Breast epithelium (tissue), 4 donors: ENCODE data around the gene TEN1. TPM values are rescaled to one million over a fixed set of nuclear protein-coding genes. Genes with fewer than 3 reads are reported as not detected.

Experiments used
- DNase-seq, 2 donors: peaks; one replicate each; pipeline ENCODE4 v3.0.0-alpha.2; 2019; ENCODE audit warnings: low spot score in 2 of 2
- H3K27ac ChIP-seq, 2 donors: fragments of 200-600 bp; sonication (generic) in 1 of 2; one replicate each; pipeline ENCODE4 v1.5.1; 2016 to 2019; ENCODE audit warnings: mild to moderate bottlenecking in 1 of 2
- H3K27me3 ChIP-seq, 2 donors: fragments of 200-600 bp; sonication (generic) in 1 of 2; one replicate each; pipeline versions ENCODE4 v1.5.1 to v1.6.0; 2017 to 2019; ENCODE audit warnings: control low read depth in 1 of 2, mild to moderate bottlenecking in 1 of 2
- H3K36me3 ChIP-seq: fragments of 200-600 bp; one replicate; pipeline ENCODE4 v1.5.1; 2019
- H3K4me1 ChIP-seq, 2 donors: fragments of 200-600 bp; sonication (generic); one replicate each; pipeline ENCODE4 v1.5.1; 2016 to 2019; ENCODE audit warnings: control low read depth in 1 of 2
- H3K4me3 ChIP-seq, 3 donors: fragments of 200-600 bp; sonication (generic); 1 replicate in 2 of 3; 2 replicates in 1 of 3; pipeline ENCODE4 v1.5.1; 2016 to 2019; ENCODE audit warnings: mild to moderate bottlenecking in 3 of 3, moderate library complexity in 2 of 3
- H3K9me3 ChIP-seq, 2 donors: fragments of 200-600 bp; sonication (generic) in 1 of 2; one replicate each; pipeline ENCODE4 v1.5.1; 2016 to 2019; ENCODE audit warnings: control low read depth in 1 of 2
- CTCF ChIP-seq, 3 donors: fragments of 450-650 bp; IDR thresholded peaks; one replicate each; pipeline ENCODE4 v1.5.1; 2016 to 2017; ENCODE audit warnings: antibody characterized with exemption in 3 of 3, mild to moderate bottlenecking in 3 of 3, moderate library complexity in 3 of 3
- POLR2A ChIP-seq: fragments of 450-650 bp; IDR thresholded peaks from one replicate; pipeline ENCODE4 v1.6.1; 2016; ENCODE audit warnings: antibody characterized with exemption, mild to moderate bottlenecking, moderate library complexity
- POLR2AphosphoS5 ChIP-seq, 3 donors: sonication (generic); formaldehyde crosslinking; IDR thresholded peaks; one replicate each; pipeline ENCODE4 v1.6.1; 2017; ENCODE audit warnings: antibody characterized with exemption in 3 of 3
- intact Hi-C: fragments of 100-400 bp; cut with DNase I; formaldehyde crosslinking; loops from one replicate; pipeline ENCODE4 v1.15.1; 2023; ENCODE audit warnings: low total_unique reads
- total RNA-seq, 3 donors: library from RNA; depleted of rRNA; stranded (reverse); fragments of >200 nt; gene quantifications; one replicate each; pipeline ENCODE4 v1.1.0, GENCODE V29; 2016

Gene TEN1
- total RNA-seq, 3 donors from 2014 or later: 16.7 to 30.2 (median 26.8) TPM

DNA sequence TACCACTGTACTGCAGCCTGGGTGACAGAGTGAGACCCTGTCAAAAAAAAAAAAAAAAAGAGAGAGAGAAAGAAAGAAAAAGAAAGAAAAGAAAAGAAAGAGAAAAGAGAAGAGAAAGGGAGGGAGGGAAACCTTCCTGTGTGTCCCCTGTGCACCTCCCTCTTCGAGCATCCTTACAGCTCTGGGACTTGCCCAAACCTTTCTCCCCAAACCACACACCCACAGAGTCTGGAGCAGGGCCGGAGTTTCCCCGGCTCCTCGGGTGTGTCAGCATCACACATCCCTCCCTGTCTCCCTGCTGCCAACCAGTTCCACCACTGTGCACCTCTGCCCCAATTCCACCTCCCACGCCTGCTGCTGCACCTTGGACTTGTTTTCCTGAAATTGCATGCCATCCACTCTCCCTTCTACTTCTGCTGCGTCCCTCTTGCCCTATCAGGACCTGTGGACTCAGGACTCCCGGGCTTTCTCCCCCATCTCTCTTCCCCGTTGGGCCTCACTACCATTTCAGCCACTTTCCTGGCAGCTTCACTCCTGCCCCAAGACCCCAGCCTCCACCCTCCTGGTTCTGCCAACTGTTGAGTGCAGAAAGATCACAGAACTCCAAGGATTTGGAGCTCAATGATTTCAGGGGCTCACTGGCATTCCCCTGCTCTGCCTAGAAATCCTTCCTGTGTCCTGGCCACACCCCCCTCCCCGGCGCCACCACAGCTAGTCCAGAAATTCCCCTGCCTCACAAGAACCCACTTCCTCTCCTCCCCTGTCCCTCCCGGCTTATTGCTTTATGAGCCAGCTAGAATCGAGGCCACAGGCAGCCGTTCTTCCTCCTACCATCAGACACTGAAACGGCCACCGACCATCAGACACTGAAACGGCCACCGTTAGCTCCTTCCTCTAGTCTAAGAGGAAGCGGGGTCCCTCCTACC lies 17.9 kb downstream of the TEN1 start:
- H3K4me1 ChIP-seq: peaks cover 0 to 3% of the 10 kb centered on the region in 2 donors
- no peaks in the 10 kb centered on the region for H3K27me3 ChIP-seq
- DNase-seq: peak in 1 of 2 donors; percentile 78
- H3K27ac ChIP-seq: peak overlapping the region; percentile 63 to 81
- no peaks in the 10 kb centered on the region for H3K36me3 ChIP-seq
- TF ChIP-seq POLR2A: no peak
- TF ChIP-seq CTCF (IDR thresholded peaks at IDR 0.05): no peak
- peak in 1 of 3 donors; percentile 21 for TF ChIP-seq POLR2AphosphoS5 (IDR thresholded peaks at IDR 0.05)
- no peaks in the 10 kb centered on the region for H3K9me3 ChIP-seq
- intact Hi-C loops: no loop called here
- peak overlapping the region in 1 of 3 donors; percentile 27 for H3K4me3 ChIP-seq

- H3K9me3 ChIP-seq: no peaks in the 10 kb centered on the region
- H3K4me1 ChIP-seq: peaks cover 0 to 3% of the 10 kb centered on the region in 2 donors
- H3K4me3 ChIP-seq: no peak overlapping the region
- intact Hi-C loops: loop anchor here (2.0 kb wide), 1 partner anchor 244 kb away; no protein-coding TSS in a partner anchor
- no peaks in the 10 kb centered on the region for H3K36me3 ChIP-seq
- no peak overlapping the region for H3K27ac ChIP-seq
- TF ChIP-seq CTCF (IDR thresholded peaks at IDR 0.05): no peak
- no peak for TF ChIP-seq POLR2AphosphoS5 (IDR thresholded peaks at IDR 0.05)
- no peak for TF ChIP-seq POLR2A
- no peak for DNase-seq
- no peaks in the 10 kb centered on the region for H3K27me3 ChIP-seq
These were observed 19.3 kb downstream of the TEN1 start for GRCh38 chr17:75998327-75998795.

- no peaks in the 10 kb centered on the region for H3K27me3 ChIP-seq
- no peaks in the 10 kb centered on the region for H3K9me3 ChIP-seq
- H3K36me3 ChIP-seq: no peaks in the 10 kb centered on the region
- no peak overlapping the region for H3K27ac ChIP-seq
- no peak overlapping the region for H3K4me3 ChIP-seq
- intact Hi-C loops: no loop called here
- peaks cover 0 to 3% of the 10 kb centered on the region in 2 donors for H3K4me1 ChIP-seq
- DNase-seq: no peak
- TF ChIP-seq CTCF (IDR thresholded peaks at IDR 0.05): peak in 2 of 3 donors; percentile 31 to 40
- no peak for TF ChIP-seq POLR2AphosphoS5 (IDR thresholded peaks at IDR 0.05)
These were observed 21.1 kb downstream of the TEN1 start for GRCh38 chr17:76000016-76000754.

DNA sequence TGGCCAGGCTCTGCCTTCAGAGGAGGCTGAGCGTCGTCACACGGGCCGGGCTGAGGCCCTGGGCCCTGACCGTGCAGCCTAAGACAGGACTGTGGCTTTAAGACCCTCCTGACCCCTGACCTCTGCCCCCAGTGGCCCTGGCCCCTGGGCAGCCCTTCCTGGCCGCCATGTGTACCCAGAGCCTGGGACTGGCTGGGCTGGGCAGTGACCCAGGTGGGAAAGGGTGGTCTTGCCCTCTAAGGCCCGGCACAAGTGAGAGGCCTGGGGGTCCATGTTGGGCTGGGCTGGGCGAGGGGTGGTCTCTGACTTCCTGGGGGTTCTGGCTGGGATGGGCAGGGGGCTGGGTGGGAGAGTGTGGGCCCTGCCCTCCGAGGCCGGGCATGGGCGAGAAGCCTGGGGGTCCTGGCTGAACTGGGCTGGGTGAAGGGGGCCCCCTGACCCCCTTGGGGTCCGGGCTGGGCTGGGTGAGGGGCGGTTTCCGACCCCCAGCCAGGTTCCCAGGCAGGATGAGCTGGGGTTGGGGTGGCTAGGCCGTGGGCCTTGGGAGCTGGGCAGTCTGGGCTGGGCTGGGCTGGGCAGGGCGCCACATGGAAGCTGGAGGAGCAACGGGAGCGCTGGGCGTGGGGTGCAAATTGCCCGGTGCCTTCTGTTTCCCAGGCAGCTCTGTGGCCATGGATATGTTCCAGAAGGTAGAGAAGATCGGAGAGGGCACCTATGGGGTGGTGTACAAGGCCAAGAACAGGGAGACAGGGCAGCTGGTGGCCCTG lies 21.9 kb downstream of the TEN1 start, which contains the start of gene CDK3:
Gene CDK3 (plus strand): TSS at position 101 of the 767 bp plus-strand sequence. CDS start 571 bp downstream, at position 672.
- H3K9me3 ChIP-seq: no peaks in the 10 kb centered on the region
- H3K36me3 ChIP-seq: no peaks in the 10 kb centered on the region
- no peak for TF ChIP-seq POLR2AphosphoS5 (IDR thresholded peaks at IDR 0.05)
- TF ChIP-seq POLR2A: no peak
- TF ChIP-seq CTCF (IDR thresholded peaks at IDR 0.05): no peak
- H3K4me3 ChIP-seq: no peak within 1 kb of the TSS
- intact Hi-C loops: no loop called here
- H3K27me3 ChIP-seq: no peaks in the 10 kb centered on the region
- H3K27ac ChIP-seq: no peak within 1 kb of the TSS
- H3K4me1 ChIP-seq: peaks cover 0 to 3% of the 10 kb centered on the region in 2 donors
- DNase-seq: no peak
